HepG2 (cell line): ENCODE results near the gene PEX14. TPM values are rescaled to one million over a fixed set of nuclear protein-coding genes. Genes with fewer than 3 reads are reported as not detected.
A peak's percentile ranks its signal among the peaks of the same experiment; 100 is the strongest.

Source experiments
- ATAC-seq: fragments of 200-7000 bp; cut with Tn5 transposase; 3 replicates; pipeline ENCODE4 v1.9.1; 2020; ENCODE audit warnings: mild to moderate bottlenecking, moderate library complexity
- BruUV-seq: library from RNA; stranded (reverse); fragments of 400-500 nt; replicated peaks from 2 replicates; lab custom pipeline; 2021; lab: Mats Ljungman, UMichigan
- CTCF ChIA-PET: fragments of 300-600 bp; formaldehyde crosslinking; extraction: SDS; loops from one replicate; lab custom pipeline; 2021; ENCODE audit warnings: low total read pairs, inconsistent platforms, low intra/inter-chr PET ratio; lab: Yijun Ruan, JAX
- POLR2A ChIA-PET: fragments of 350-600 bp; sonication (Branson Sonifier 250); formaldehyde crosslinking; loops from one replicate; lab custom pipeline; 2020; ENCODE audit warnings: antibody characterized with exemption, inconsistent platforms; lab: Yijun Ruan, JAX
- DNase-seq: peaks from one replicate; pipeline ENCODE4 v3.0.0-alpha.2; 2015; ENCODE audit warnings: low spot score
- FAIRE-seq: peaks from 3 replicates; lab custom pipeline; 2011; peaks lifted over from hg19 to GRCh38; lab: Jason Lieb, UNC
- H2AFZ ChIP-seq: one replicate; pipeline ENCODE4 v1.6.1; 2011; ENCODE audit warnings: low read length, inconsistent platforms
- H3K27ac ChIP-seq: fragments of 300-600 bp; 3 replicates; pipeline ENCODE4 v1.8.0; 2011; ENCODE audit warnings: mixed run types, mild to moderate bottlenecking, mixed read lengths, low read length, inconsistent platforms; ENCODE audit not compliant: insufficient read depth; ENCODE audit errors: extremely low read length
- H3K27me3 ChIP-seq, 2 experiments: fragments of 200-600 bp in 1 of 2; 2 replicates in 1 of 2; 3 replicates in 1 of 2; pipeline versions ENCODE4 v1.6.0 to v1.8.0; 2011; ENCODE audit warnings: low read length in 2 of 2, mild to moderate bottlenecking in 2 of 2, moderate library complexity in 2 of 2, inconsistent platforms in 1 of 2; ENCODE audit not compliant: insufficient read depth in 2 of 2, control insufficient read depth in 1 of 2
- H3K36me3 ChIP-seq, 2 experiments: fragments of 200-600 bp in 1 of 2; replicated peaks in 1 of 2; 2 replicates in 1 of 2; 3 replicates in 1 of 2; pipeline versions ENCODE4 v1.5.1 to v1.8.0; 2011; ENCODE audit warnings: low read length in 2 of 2, inconsistent platforms in 1 of 2; ENCODE audit not compliant: insufficient read depth in 2 of 2, control insufficient read depth in 1 of 2
- H3K4me1 ChIP-seq: 2 replicates; pipeline ENCODE4 v1.5.1; 2012; ENCODE audit warnings: low read length, inconsistent platforms; ENCODE audit not compliant: insufficient read depth
- H3K4me2 ChIP-seq: 2 replicates; pipeline ENCODE4 v1.6.0; 2011; ENCODE audit warnings: low read depth, low read length, inconsistent platforms
- H3K4me3 ChIP-seq, 3 experiments: fragments of 200-600 bp in 1 of 3; sonication (generic), shearing (Covaris generic) in 1 of 3; replicated peaks in 1 of 3; 2 replicates each; pipeline ENCODE4 v1.5.1; 2011 to 2016; ENCODE audit warnings: low read length in 3 of 3, inconsistent platforms in 2 of 3, low read depth in 2 of 3, mild to moderate bottlenecking in 2 of 3, control low read depth in 1 of 3, mixed read lengths in 1 of 3; ENCODE audit not compliant: insufficient read depth in 1 of 3
- H3K79me2 ChIP-seq: one replicate; pipeline ENCODE4 v1.6.1; 2011; ENCODE audit warnings: low read length, inconsistent platforms; ENCODE audit not compliant: insufficient read depth
- H3K9ac ChIP-seq: 2 replicates; pipeline ENCODE4 v1.6.0; 2011; ENCODE audit warnings: mild to moderate bottlenecking, low read depth, low read length, inconsistent platforms; ENCODE audit not compliant: insufficient read depth
- H3K9me3 ChIP-seq: 2 replicates; pipeline ENCODE4 v1.5.1; 2012; ENCODE audit warnings: mild to moderate bottlenecking, low read length
- H4K20me1 ChIP-seq: 2 replicates; pipeline ENCODE4 v1.6.0; 2011; ENCODE audit warnings: inconsistent platforms, mild to moderate bottlenecking, low read length, moderate library complexity; ENCODE audit not compliant: insufficient read depth
- FOSL2 ChIP-seq: sonication (generic); formaldehyde crosslinking; IDR thresholded peaks from 2 replicates; pipeline ENCODE4 v1.4.0; 2020; ENCODE audit warnings: missing genetic modification reagents
- HNRNPUL1 ChIP-seq: fragments of 200-400 bp; formaldehyde crosslinking; IDR thresholded peaks from 2 replicates; pipeline ENCODE4 v1.6.1; 2017; ENCODE audit warnings: low read depth, mild to moderate bottlenecking, low read length, moderate library complexity
- KDM1A ChIP-seq: IDR thresholded peaks from 2 replicates; pipeline ENCODE4 v1.6.1; 2016; ENCODE audit warnings: missing compliant biosample characterization
- NCOA2 ChIP-seq: sonication (generic); formaldehyde crosslinking; IDR thresholded peaks from 2 replicates; pipeline ENCODE4 v1.8.0; 2022; ENCODE audit warnings: inconsistent platforms
- NR2F6 ChIP-seq, 2 experiments: IDR thresholded peaks; 2 replicates each; pipeline ENCODE4 v1.6.1; 2016; ENCODE audit warnings: antibody characterized with exemption in 1 of 2, mild to moderate bottlenecking in 1 of 2
- RARG ChIP-seq: sonication (generic); formaldehyde crosslinking; IDR thresholded peaks from 2 replicates; pipeline ENCODE4 v1.4.0; 2020; ENCODE audit warnings: low read depth, mild to moderate bottlenecking, missing genetic modification reagents
- SOX5 ChIP-seq: IDR thresholded peaks from 2 replicates; pipeline ENCODE4 v1.6.1; 2016; ENCODE audit warnings: borderline replicate concordance
- SP1 ChIP-seq, 2 experiments: fragments of 450-650 bp in 1 of 2; sonication (generic) in 1 of 2; formaldehyde crosslinking in 1 of 2; IDR thresholded peaks; 2 replicates each; pipeline versions ENCODE4 v1.4.0 to v1.6.1; 2016 to 2020; ENCODE audit warnings: missing genetic modification reagents in 1 of 2
- ZBTB8A ChIP-seq: sonication (generic); formaldehyde crosslinking; IDR thresholded peaks from 2 replicates; pipeline ENCODE4 v1.4.0; 2020; ENCODE audit warnings: mild to moderate bottlenecking, low read depth, missing genetic modification reagents, borderline replicate concordance
- ZNF136 ChIP-seq: sonication (generic); formaldehyde crosslinking; IDR thresholded peaks from 2 replicates; pipeline ENCODE4 v1.8.1; 2022; ENCODE audit warnings: low read depth, mild to moderate bottlenecking, moderate library complexity, missing genetic modification reagents
- ZNF331 ChIP-seq: sonication (generic); formaldehyde crosslinking; IDR thresholded peaks from 2 replicates; pipeline ENCODE4 v1.4.0; 2020; ENCODE audit warnings: missing genetic modification reagents
- ZNF564 ChIP-seq: sonication (generic); formaldehyde crosslinking; IDR thresholded peaks from 2 replicates; pipeline ENCODE4 v1.8.1; 2023; ENCODE audit warnings: mild to moderate bottlenecking, missing genetic modification reagents
- WGBS: methylation state at CpG from one replicate; pipeline ENCODE4 v1.1.6; 2017; ENCODE audit warnings: low lambda C conversion rate; 5-methylcytosine and 5-hydroxymethylcytosine counted together
- in situ Hi-C: cut with HindIII; loops from 2 replicates; pipeline ENCODE4 v1.10.0; 2017; ENCODE audit warnings: low pct_unique_long_range_greater_than_20kb; ENCODE audit not compliant: extremely low pct_ligation_motif_present
- intact Hi-C: fragments of 100-400 bp; cut with micrococcal nuclease; formaldehyde crosslinking; loops from one replicate; pipeline ENCODE4 v1.10.0; 2022; ENCODE audit not compliant: unreplicated experiment
- polyA plus RNA-seq, 8 experiments: library from polyadenylated mRNA; depleted of rRNA in 3 of 8; stranded (reverse) in 7 of 8; unstranded in 1 of 8; fragments of >200 nt; fragmentation: Illumina TruSeq in 4 of 8; extraction: Trizol in 4 of 8; gene quantifications; 2 replicates each; pipeline versions ENCODE4 v1.2.1 to v1.2.3, GENCODE V29; 2011 to 2016; ENCODE audit warnings: low read depth in 4 of 8, missing spikeins in 1 of 8, mixed read lengths in 1 of 8; ENCODE audit not compliant: insufficient read depth in 1 of 8
- total RNA-seq, 5 experiments: library from RNA; depleted of rRNA; stranded (reverse); fragments of >200 nt; fragmentation: Illumina TruSeq; extraction: Trizol; gene quantifications; 2 replicates each; pipeline ENCODE4 v1.2.3, GENCODE V29; 2016; ENCODE audit warnings: low read depth in 1 of 5
- TF ChIP-seq, protein P1 (sequence below): sonication (generic); formaldehyde crosslinking; IDR thresholded peaks from 2 replicates; pipeline ENCODE4 v1.5.1; 2020; ENCODE audit warnings: missing genetic modification reagents, mild to moderate bottlenecking, borderline replicate concordance
- TF ChIP-seq, protein P2 (sequence below): sonication (generic); formaldehyde crosslinking; IDR thresholded peaks from 2 replicates; pipeline ENCODE4 v1.4.0; 2020; ENCODE audit warnings: missing genetic modification reagents

The PEX14 gene
- total and polyA plus RNA-seq, 2 of the 13 experiments (the other 11 are each of a cell fraction or from before 2014, with no cell fraction given) = 6.5 to 9.9 TPM

GRCh38 chr1:10510520-10511493 lies 36.1 kb downstream of the PEX14 start:
- H3K4me1 ChIP-seq = peaks cover 64% of the 10 kb centered on the region
- DNase-seq = no peak

GRCh38 chr1:10511494-10511885 lies 36.7 kb downstream of the PEX14 start:
- WGBS = 61% methylated on average over 2 of the region's 3 CpGs
- H3K4me1 ChIP-seq = peaks cover 71% of the 10 kb centered on the region
- DNase-seq = no peak
- H3K4me3 ChIP-seq = no peak overlapping the region
- no peaks in the 10 kb centered on the region for H3K27me3 ChIP-seq
- in situ Hi-C loops (loop anchor here (5.0 kb wide), 2 partner anchors 276 to 356 kb away; no protein-coding TSS in a partner anchor), intact Hi-C loops (loop anchor here (5.0 to 10.0 kb wide), 3 partner anchors 83 to 176 kb away; no protein-coding TSS in a partner anchor)
- no TSS peak for BruUV-seq
- H4K20me1 ChIP-seq = peaks cover 27% of the 10 kb centered on the region
- no peak overlapping the region for H3K9ac ChIP-seq
- ChIA-PET CTCF (no interaction called here), POLR2A (no interaction called here)
- no peak overlapping the region for H2AFZ ChIP-seq
- no peak for ATAC-seq
- H3K9me3 ChIP-seq = no peaks in the 10 kb centered on the region
- H3K4me2 ChIP-seq = no peak overlapping the region
- no peak for FAIRE-seq
- H3K27ac ChIP-seq = no peak overlapping the region
- peaks cover 42% of the 10 kb centered on the region for H3K79me2 ChIP-seq
- H3K36me3 ChIP-seq = peaks cover 0 to 3% of the 10 kb centered on the region in 2 experiments; a peak in 1 of 5 replicates
- TF ChIP-seq ZNF136 (CRISPR knock-in tag) = no peak
- TF ChIP-seq, protein P1, sequence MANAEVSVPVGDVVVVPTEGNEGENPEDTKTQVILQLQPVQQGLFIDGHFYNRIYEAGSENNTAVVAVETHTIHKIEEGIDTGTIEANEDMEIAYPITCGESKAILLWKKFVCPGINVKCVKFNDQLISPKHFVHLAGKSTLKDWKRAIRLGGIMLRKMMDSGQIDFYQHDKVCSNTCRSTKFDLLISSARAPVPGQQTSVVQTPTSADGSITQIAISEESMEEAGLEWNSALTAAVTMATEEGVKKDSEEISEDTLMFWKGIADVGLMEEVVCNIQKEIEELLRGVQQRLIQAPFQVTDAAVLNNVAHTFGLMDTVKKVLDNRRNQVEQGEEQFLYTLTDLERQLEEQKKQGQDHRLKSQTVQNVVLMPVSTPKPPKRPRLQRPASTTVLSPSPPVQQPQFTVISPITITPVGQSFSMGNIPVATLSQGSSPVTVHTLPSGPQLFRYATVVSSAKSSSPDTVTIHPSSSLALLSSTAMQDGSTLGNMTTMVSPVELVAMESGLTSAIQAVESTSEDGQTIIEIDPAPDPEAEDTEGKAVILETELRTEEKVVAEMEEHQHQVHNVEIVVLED = no peak
- no peak for TF ChIP-seq NCOA2 (CRISPR knock-in tag)
- TF ChIP-seq SOX5 = no peak
- no peak for TF ChIP-seq SP1 (IDR thresholded peaks at IDR 0.05)
- TF ChIP-seq SP1 (CRISPR knock-in tag; IDR thresholded peaks at IDR 0.05) = no peak
- TF ChIP-seq RARG (CRISPR knock-in tag) = no peak
- TF ChIP-seq NR2F6 (IDR thresholded peaks at IDR 0.05) = peak; percentile 44
- TF ChIP-seq NR2F6 (CRISPR knock-in tag; IDR thresholded peaks at IDR 0.05) = no peak
- TF ChIP-seq KDM1A (CRISPR knock-in tag) = no peak
- TF ChIP-seq, protein P2, sequence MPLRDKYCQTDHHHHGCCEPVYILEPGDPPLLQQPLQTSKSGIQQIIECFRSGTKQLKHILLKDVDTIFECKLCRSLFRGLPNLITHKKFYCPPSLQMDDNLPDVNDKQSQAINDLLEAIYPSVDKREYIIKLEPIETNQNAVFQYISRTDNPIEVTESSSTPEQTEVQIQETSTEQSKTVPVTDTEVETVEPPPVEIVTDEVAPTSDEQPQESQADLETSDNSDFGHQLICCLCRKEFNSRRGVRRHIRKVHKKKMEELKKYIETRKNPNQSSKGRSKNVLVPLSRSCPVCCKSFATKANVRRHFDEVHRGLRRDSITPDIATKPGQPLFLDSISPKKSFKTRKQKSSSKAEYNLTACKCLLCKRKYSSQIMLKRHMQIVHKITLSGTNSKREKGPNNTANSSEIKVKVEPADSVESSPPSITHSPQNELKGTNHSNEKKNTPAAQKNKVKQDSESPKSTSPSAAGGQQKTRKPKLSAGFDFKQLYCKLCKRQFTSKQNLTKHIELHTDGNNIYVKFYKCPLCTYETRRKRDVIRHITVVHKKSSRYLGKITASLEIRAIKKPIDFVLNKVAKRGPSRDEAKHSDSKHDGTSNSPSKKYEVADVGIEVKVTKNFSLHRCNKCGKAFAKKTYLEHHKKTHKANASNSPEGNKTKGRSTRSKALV = no peak
- TF ChIP-seq HNRNPUL1 = no peak
- TF ChIP-seq ZBTB8A = no peak
- no peak for TF ChIP-seq ZNF331 (CRISPR knock-in tag)

More at GRCh38 chr1:10510520-10511493, 36.1 kb downstream of the PEX14 start:
- H4K20me1 ChIP-seq = peaks cover 27% of the 10 kb centered on the region
- H3K9ac ChIP-seq = no peak overlapping the region
- no peak overlapping the region for H3K27ac ChIP-seq
- CTCF ChIA-PET = no interaction called here
- H2AFZ ChIP-seq = no peak overlapping the region
- H3K9me3 ChIP-seq = no peaks in the 10 kb centered on the region
- intact Hi-C loops (loop anchor here (5.0 to 10.0 kb wide), 3 partner anchors 84 to 176 kb away; no protein-coding TSS in a partner anchor), in situ Hi-C loops (loop anchor here (5.0 kb wide), 2 partner anchors 276 to 356 kb away; no protein-coding TSS in a partner anchor)
- H3K4me3 ChIP-seq = no peak overlapping the region
- peaks cover 43% of the 10 kb centered on the region for H3K79me2 ChIP-seq
- H3K4me2 ChIP-seq = no peak overlapping the region
- H3K27me3 ChIP-seq = no peaks in the 10 kb centered on the region
- WGBS = 91% methylated on average over 12 of the region's 12 CpGs
- TF ChIP-seq ZNF564 (CRISPR knock-in tag) (no peak), FOSL2 (peak; percentile 45)
- POLR2A ChIA-PET = no interaction called here
- ATAC-seq = no peak
- no TSS peak for BruUV-seq
- peak; percentile 37 for FAIRE-seq
- peaks cover 0 to 3% of the 10 kb centered on the region in 2 experiments; a peak in 1 of 5 replicates for H3K36me3 ChIP-seq
